ENCODE measurements around the gene DMKN. TPM values are rescaled to one million over a fixed set of nuclear protein-coding genes. Genes with fewer than 3 reads are reported as not detected.

DMKN gene, protein sequence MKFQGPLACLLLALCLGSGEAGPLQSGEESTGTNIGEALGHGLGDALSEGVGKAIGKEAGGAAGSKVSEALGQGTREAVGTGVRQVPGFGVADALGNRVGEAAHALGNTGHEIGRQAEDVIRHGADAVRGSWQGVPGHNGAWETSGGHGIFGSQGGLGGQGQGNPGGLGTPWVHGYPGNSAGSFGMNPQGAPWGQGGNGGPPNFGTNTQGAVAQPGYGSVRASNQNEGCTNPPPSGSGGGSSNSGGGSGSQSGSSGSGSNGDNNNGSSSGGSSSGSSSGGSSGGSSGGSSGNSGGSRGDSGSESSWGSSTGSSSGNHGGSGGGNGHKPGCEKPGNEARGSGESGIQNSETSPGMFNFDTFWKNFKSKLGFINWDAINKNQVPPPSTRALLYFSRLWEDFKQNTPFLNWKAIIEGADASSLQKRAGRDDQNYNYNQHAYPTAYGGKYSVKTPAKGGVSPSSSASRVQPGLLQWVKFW
- 47.1 TPM for total RNA-seq

DNA sequence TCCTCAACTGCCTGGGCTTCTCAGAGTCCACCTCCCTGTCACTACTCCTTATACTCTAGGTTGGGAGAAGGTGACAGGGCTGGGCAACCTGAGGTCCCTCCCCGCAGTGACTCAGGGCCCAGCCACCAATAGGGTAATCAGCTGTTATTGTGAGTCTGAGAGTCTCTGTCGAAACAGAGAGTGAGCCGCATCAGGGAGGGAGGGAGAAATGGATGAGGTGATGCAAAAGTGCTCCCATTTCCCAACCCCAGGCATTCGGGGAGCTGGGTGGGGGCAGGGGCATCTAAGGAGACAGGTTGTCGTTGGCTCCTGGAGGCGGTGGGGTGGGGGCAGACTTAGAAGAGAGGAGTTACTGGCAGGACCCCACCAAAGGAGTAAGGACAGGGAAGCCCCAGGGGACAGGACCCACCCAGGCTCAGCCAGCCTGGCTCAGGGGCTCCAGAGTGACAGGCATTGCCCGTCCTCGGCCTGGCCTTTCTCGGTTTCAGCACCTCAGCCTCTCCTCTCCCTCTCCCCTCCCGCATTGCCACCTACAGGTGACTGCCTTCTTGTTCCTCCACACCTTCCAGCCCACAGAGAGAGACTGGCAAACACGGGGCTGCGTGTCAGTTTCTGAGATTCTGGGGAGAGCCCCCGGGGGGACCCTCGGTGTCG is at the start of gene DMKN:
Gene DMKN (minus strand): TSS at position 22 of the 654 bp plus-strand sequence. CDS start 174 bp downstream, outside the sequence.

DNA sequence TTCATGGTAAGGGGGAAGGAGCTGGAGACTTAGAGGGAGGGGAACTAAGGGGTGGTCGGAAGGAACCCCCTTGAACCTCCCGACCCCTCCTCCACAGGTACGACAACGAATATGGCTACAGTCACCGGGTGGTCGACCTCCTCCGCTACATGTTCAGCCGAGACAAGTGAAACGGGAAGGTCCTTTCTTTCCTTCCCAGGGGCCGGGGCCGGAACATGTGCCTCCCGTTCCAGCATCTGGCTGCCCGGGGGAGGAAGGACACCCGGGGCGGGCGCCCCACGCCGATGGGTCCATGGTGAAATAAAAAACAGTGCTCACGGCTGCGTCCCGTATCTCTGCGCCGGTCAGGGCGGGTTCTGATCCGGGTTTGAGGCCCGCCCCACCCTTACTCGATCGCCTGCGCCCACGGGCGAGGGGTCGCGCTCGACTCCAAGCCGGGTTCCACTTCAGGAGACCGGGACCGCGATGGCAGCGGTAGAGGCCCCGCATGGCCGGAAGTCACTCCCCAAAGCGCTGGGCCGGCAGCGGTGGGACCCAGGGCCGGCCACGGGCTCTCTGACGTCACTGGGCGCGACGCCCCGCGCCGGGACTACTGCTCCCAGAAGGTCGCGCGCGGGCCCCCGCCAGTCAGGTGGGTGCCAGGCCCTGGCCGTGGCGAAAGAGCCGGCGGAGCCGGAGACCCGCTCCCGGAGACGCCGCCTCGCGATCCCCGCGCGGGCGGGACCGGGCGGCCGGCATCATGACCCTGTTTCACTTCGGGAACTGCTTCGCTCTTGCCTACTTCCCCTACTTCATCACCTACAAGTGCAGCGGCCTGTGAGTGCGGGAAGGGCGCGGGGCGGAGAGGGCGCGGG is 31.8 kb upstream of the DMKN start, which contains the start of gene TMEM147:
Gene TMEM147 (plus strand): TSS at position 626 of the 854 bp plus-strand sequence. CDS start 114 bp downstream, at position 740.

DNA sequence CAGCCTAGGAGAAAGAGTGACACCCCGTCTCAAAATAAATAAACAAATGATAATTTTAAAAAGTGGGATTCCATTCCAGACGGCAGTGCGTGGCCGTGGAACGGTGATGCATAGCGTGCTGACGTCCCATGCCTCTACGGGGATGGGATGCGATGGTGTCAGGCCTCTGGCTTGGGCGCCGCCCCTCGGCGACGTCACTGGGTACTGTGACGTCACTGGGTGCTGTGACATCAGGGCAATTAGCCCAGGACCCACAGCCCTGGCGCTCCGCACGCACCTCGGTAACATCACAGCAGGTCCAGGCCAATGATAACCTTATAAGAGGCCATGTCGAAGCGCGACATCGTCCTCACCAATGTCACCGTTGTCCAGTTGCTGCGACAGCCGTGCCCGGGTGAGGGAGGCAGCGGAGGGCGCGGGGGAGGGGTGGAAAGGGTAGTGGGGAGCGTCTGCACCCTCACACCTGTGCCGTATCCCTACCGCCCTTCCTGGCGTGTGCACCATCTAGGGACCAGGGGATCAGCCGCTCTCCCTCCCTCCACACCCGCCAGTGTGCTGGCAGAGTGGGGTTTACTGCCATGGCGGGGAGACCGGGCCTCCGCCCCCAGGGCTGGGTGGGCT is 19.9 kb upstream of the DMKN start, which contains the start of gene GAPDHS:
Gene GAPDHS (plus strand): TSS at position 256 of the 621 bp plus-strand sequence. CDS start 72 bp downstream, at position 328.

DNA sequence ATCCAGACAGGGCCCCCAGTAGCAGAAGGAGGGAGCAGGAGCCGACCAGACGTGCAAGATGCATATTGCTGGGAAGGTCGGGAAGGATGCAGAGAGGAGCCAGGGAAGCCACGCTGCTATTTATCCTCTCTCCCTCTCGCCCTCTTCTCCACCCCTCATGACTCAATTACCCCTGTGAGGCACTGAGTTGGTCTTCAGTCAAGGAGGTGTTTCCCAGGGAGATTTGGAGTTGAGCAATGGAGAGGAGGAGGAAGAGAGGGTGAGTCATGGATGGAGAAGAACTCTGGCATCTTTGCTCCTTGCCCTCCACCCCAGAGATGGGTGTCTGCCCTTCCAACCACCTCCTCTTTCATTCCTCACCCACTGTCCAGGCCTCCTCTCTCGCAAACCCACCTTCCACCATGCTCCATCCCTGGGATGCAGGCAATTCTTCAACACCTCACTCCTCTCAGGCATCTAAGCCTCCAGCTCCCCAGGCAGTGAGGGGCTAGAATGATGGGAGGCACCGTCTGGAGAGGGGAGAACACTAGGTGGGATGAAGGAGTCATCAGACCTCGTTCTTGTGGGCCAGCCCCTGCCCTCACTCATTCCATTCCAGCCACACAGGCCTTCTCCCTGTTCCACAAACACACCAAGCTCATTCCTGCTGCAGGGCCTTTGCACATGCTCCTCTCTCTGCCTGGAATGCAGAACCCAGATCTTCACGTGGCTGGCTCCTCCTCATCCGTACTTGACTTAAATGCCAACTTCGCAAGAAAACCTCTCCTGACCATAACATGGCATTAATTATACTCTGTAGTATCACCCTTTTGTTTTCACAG is 15.0 kb upstream of the DMKN start, which contains the start of gene SBSN:
Gene SBSN (minus strand): TSS at position 94 of the 821 bp plus-strand sequence. CDS start 30 bp downstream, at position 64.

DNA sequence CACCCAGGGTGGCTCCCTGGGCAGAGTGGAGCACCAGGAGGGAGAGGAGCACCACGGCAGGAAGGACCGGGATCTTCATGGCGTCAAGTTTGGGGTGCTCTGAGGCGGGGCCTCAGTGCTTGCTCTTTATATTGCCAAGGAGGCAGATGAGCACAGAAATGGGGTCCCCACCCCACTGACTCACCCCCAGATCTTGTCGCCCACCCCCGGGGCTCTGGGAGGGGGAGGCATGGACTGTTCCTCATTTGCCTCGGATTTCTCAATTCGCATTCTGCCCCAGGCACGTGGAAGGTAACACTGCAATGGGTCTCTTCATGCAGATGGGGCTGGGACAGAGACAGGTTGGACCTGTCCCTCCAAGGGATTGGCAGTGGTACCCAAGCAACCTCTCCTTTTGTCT is 23.1 kb downstream of the DMKN start, which contains the start of gene KRTDAP:
Gene KRTDAP (minus strand): TSS at position 101 of the 400 bp plus-strand sequence. CDS start 22 bp downstream, at position 79.

DNA sequence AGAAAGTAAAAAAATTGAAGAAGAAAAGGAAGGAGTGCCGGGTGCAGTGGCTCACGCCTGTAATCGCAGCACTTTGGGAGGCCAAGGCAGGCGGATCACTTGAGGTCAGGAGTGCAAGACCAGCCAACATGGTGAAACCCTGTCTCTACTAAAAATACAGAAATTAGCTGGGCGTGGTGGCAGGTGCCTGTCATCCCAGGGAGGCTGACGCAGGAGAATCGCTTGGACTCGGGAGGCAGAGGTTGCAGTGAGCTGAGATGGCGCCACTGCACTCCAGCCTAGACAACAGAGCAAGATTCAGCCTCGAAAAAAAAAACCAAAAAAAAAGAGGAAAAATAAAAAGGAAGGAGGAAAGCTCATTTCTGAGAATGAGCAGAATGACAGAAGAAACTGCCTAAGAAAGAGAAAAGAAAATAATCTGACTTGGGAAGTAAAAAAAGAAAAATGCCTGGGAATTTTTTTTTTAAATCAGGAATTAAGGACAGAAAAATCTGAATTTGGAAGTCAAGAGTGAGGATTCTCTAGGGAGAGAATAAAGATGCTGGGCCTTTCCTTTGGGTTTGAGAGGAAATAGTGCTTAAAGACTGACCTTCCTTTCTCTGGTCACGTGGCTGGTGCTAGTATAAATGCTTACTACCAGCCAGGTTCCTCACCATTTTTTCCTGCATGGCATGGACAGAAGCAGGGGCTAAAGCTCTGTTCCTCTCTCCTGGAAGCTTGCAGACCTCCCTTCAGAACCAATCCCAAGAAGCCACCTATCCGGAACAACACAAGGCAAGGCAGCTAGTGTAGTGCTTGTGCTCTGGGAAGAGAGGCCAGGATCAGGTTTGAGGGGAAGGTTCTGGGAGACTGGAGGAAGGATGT is 65.6 kb downstream of the DMKN start, which contains the start of gene FFAR2:
Gene FFAR2 (plus strand): TSS at position 652 of the 864 bp plus-strand sequence. CDS start 1,458 bp downstream, outside the sequence.

Other genes with a start within 250 kb of the DMKN start
- 75.1 TPM for gene USF2, start 244.7 kb downstream of the DMKN start, total RNA-seq
- gene HAMP, start 231.1 kb downstream of the DMKN start, total RNA-seq, result not detected
- 9.2 TPM for gene MAG, start 221.5 kb downstream of the DMKN start, total RNA-seq
- gene CD22, start 184.5 kb downstream of the DMKN start, total RNA-seq, result 6.7 TPM
- gene FFAR1, start 165.7 kb downstream of the DMKN start, total RNA-seq, result 0.23 TPM
- 0.76 TPM for gene FFAR3, start 155.2 kb downstream of the DMKN start, total RNA-seq
- not detected for gene GPR42, start 142.6 kb downstream of the DMKN start, total RNA-seq
- gene FFAR2, start 65.4 kb downstream of the DMKN start, total RNA-seq, result 1.5 TPM
- not detected for gene KRTDAP, start 23.2 kb downstream of the DMKN start, total RNA-seq
- not detected for gene SBSN, start 14.7 kb upstream of the DMKN start, total RNA-seq
- not detected for gene GAPDHS, start 19.8 kb upstream of the DMKN start, total RNA-seq
- gene TMEM147, start 32.0 kb upstream of the DMKN start, total RNA-seq, result 74.1 TPM
- 0.41 TPM for gene ATP4A, start 50.0 kb upstream of the DMKN start, total RNA-seq
- not detected for gene PMIS2, start 72.5 kb upstream of the DMKN start, total RNA-seq
- 14.3 TPM for gene HAUS5, start 99.1 kb upstream of the DMKN start, total RNA-seq
- 40.6 TPM for gene RBM42, start 115.4 kb upstream of the DMKN start, total RNA-seq
- gene ETV2, start 128.1 kb upstream of the DMKN start, total RNA-seq, result 0.47 TPM
- gene COX6B1, start 134.7 kb upstream of the DMKN start, total RNA-seq, result 303 TPM
- 20.4 TPM for gene UPK1A, start 152.9 kb upstream of the DMKN start, total RNA-seq
- not detected for gene ZBTB32, start 190.9 kb upstream of the DMKN start, total RNA-seq
- gene KMT2B, start 204.4 kb upstream of the DMKN start, total RNA-seq, result 28.0 TPM
- gene IGFLR1, start 228.8 kb upstream of the DMKN start, total RNA-seq, result 4.5 TPM
- 14.9 TPM for gene U2AF1L4, start 231.8 kb upstream of the DMKN start, total RNA-seq
- 22.9 TPM for gene PSENEN, start 232.0 kb upstream of the DMKN start, total RNA-seq
- gene LIN37, start 234.9 kb upstream of the DMKN start, total RNA-seq, result 11.3 TPM
- 51.6 TPM for gene HSPB6, start 243.4 kb upstream of the DMKN start, total RNA-seq
- gene PROSER3, start 244.5 kb upstream of the DMKN start, total RNA-seq, result 15.9 TPM

All from metanephros (tissue), 1 donor.